ENCODE data around the gene PHKA2.

The PHKA2 gene

DNA sequence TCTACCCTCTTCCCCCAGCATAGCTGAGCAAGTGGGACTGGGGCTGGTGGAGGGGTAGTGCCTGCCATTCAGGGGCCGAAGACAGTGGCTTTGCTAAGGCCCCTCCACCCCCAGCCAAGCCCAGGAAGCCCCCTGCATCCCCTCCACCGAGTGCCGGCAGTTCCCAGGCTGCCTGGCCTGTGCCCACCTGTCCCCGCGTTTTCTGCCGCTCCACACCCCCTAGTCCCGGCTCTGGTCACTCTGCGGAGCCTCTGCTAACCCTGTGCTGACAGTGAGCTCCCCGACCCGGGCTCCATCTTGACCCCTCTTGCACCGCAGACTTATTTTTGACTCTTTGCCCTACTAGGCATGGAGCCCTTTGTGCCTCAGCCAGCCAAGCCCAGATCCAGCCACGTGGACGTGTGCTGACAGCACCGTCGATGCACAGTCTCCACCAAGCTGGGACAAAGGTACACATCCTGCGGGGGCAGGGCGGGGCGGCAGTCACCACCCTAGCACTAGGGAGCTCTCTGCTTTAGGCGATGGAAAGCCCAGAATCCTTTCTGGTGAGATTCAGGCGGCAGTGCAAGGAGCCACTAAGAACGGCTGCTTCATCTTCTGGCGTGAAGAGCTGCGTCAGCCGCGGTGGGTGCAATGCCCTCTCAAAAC lies 96.6 kb downstream of the PHKA2 start:
- DNase-seq: peak; percentile 50

- peak; percentile 74 for DNase-seq
Observed at GRCh38 chrX:18886344-18887161, 97.4 kb downstream of the PHKA2 start.

GRCh38 chrX:18886005-18886343 lies 97.9 kb downstream of the PHKA2 start:
- no peak for DNase-seq

- no peak for DNase-seq
Observed at GRCh38 chrX:18885328-18886004, 98.4 kb downstream of the PHKA2 start.

- no peak for DNase-seq
Observed at GRCh38 chrX:18884916-18885315, 99.0 kb downstream of the PHKA2 start.

DNA sequence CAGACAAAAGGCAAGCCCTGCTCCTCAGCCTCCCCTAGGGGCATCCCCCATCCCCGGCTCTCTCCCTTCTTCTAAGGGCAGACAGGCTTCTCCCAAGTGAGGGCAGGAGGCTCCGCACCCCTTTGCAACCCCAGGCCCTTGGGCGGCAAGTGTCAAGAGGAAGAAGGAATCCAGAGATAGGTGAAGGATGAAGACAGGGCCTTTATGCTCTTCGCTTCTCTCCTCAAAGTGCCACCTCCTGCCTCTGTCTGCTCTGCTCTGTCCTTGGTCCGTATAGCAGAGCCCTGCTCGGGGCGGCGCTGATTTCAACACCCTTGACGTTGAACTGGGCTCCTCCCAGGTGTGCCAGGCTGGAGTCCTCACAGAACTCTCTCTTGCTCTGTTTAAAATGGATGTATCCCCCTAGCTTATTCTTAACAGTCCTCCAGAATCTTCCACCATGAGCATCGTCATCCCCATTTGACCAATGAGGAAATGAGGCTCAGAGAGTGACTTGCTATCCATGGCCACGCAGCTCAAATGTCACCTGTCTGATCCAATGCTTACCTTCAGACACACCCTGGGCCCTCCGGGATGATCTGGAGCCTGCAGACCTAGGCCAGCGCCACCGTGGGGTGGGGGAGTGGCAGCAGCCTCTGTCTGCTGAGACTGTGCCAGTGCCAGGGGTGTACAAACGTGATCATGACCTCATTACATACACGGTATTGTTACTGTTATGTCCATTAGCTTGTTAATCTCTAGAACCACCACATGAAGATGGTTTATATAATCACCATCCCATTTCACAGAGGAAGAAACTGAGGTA lies 99.8 kb downstream of the PHKA2 start:
- no peak for DNase-seq

GRCh38 chrX:18883234-18883960 lies 100.5 kb downstream of the PHKA2 start:
- no peak for DNase-seq

- DNase-seq: no peak
Observed at GRCh38 chrX:18879144-18879543, 104.8 kb downstream of the PHKA2 start.

DNA sequence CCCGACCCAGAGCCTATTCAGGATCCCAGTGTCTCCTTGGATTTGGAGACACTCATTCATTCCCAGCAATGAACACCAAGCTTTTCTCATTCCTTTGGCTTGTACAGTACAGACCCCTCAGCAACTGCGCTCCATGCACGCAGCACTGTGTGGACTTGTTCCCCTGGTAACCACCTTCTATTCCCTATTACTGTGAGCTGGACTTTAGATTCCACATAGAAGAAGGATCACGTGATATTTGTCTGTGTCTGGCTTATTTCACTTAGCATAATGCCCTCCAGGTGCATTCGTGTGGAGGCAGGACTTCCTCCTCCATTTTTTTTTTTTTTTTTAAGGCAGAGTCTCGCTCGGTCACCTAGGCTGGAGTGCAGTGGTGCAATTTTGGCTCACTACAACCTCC lies 106.4 kb downstream of the PHKA2 start:
- no peak for DNase-seq

DNA sequence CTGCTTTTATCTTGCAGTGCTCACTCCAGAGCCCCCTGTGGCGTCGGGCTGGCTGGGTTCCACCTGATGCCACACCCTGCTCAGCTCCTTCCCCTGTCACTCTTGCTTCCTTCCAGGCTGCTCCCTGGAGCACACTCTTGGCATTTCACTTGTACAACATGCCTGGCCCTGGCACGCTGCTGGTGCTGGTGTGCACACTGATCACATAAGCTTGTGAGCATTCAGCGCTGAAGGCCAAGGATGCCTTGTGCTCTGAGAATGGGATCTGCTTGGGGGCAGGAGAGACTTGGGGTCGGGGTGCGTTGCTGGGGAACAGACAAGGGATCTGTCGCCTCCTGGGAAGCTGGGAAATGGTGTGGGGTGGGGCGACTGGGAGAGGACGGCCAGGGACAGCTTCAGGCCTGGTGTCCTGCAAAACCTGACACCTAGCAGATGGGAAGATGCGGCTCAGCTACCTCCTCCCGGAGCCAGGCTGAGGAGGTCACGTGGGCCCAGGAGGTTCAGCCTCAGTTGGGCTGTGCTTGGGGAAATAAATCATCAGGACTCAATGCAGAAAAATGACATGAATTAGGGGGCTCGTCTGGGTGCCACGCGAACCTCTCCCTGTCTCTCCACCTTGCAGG lies 108.5 kb downstream of the PHKA2 start:
- DNase-seq: no peak

DNA sequence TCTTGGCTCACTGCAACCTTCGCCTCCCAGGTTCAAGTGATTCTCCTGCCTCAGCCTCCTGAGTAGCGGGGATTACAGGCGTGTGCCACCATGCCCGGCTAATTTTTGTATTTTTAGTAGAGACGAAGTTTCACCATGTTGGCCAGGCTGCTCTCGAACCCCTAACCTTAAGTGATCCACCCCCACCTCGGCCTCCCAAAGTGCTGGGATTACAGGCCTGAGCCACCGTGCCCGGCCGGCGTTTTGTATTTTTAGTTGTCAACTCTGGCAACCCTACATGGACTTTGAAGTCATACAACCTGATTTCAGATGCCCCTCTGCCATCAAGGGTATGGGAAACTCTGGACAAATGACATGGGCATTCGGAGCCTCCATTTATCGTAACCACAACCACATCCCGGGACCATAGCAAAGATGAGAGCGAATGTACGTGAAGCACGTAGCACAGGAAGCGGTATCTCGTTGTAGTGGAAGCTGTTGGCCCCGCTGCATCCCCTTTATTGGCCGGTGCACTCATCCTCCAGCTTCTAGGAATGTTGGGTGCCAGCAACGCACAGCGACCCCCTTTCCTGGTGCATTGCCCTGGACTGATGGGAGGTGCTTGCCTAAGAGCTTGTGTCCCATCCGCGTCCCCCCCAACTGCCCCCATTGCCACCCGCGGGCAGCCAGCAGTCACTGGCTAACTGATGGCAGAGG lies 109.2 kb downstream of the PHKA2 start:
- DNase-seq: no peak

GRCh38 chrX:18873836-18874235 lies 110.1 kb downstream of the PHKA2 start:
- DNase-seq: no peak

- no peak for DNase-seq
Observed at GRCh38 chrX:18873189-18873791, 110.6 kb downstream of the PHKA2 start.

GRCh38 chrX:18872621-18873020 lies 111.3 kb downstream of the PHKA2 start:
- DNase-seq: no peak

GRCh38 chrX:18871970-18872369 lies 111.9 kb downstream of the PHKA2 start:
- no peak for DNase-seq

GRCh38 chrX:18871161-18871890 lies 112.6 kb downstream of the PHKA2 start:
- DNase-seq: no peak

DNA sequence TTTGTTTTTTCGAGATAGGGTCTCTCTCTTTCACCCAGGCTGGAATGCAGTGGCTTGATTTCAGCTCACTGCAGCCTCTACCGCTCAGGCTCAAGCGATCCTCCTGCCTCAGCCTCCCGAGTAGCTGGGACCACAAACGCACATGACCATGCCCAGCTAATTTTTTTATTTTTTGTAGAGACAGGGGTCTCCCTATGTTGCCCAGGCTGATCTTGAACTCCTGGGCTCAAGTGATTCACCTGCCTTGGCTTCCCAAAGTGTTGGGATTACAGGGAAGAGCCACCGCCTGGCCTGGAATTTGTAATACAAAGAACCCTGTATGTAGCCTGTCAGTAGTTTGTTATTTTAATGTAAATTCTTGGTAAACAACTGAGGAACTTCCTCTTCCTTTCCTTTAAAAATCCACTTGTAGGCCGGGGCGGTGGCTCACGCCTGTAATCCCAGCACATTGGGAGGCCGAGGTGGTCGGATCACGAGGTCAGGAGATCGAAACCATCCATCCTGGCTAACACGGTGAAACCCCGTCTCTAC lies 119.5 kb downstream of the PHKA2 start:
- no peak for DNase-seq

GRCh38 chrX:18861511-18861910 lies 122.4 kb downstream of the PHKA2 start:
- no peak for DNase-seq

- no peak for DNase-seq
Observed at GRCh38 chrX:18856645-18856997, 127.3 kb downstream of the PHKA2 start.

All from retina (tissue), 1 donor.